ENCODE data around the gene ZCCHC7. TPM values are rescaled to one million over a fixed set of nuclear protein-coding genes. Genes with fewer than 3 reads are reported as not detected.

Gene ZCCHC7
- total and polyA plus RNA-seq, 2 experiments from 2014 or later, result 29.8 to 38.8 TPM

GRCh38 chr9:37264539-37264938 is 144.2 kb downstream of the ZCCHC7 start:
- no peak for DNase-seq (ENCODE audit: low spot score)
- Histone ChIP-seq H3K27me3 (ENCODE audit: insufficient read depth) (no peaks in the 10 kb centered on the region), H3K79me2 (replicated peaks; ENCODE audit: insufficient read depth) (peaks cover 10% of the 10 kb centered on the region), H3K36me3 (ENCODE audit: insufficient read depth) (no peaks in the 10 kb centered on the region), H4K20me1 (replicated peaks; ENCODE audit: insufficient read depth) (no peaks in the 10 kb centered on the region), H3K27ac (ENCODE audit: low read depth) (no peak overlapping the region), H3K4me1 (ENCODE audit: insufficient read depth) (peaks cover 13% of the 10 kb centered on the region), H3K9me2 (ENCODE audit: insufficient read depth) (no peaks in the 10 kb centered on the region), H3K4me3 (no peak overlapping the region), H2AFZ (no peak overlapping the region), H3F3A (replicated peaks; ENCODE audit: low read depth) (no peaks in the 10 kb centered on the region), H3K4me2 (no peak overlapping the region)
- TF ChIP-seq, protein P1, sequence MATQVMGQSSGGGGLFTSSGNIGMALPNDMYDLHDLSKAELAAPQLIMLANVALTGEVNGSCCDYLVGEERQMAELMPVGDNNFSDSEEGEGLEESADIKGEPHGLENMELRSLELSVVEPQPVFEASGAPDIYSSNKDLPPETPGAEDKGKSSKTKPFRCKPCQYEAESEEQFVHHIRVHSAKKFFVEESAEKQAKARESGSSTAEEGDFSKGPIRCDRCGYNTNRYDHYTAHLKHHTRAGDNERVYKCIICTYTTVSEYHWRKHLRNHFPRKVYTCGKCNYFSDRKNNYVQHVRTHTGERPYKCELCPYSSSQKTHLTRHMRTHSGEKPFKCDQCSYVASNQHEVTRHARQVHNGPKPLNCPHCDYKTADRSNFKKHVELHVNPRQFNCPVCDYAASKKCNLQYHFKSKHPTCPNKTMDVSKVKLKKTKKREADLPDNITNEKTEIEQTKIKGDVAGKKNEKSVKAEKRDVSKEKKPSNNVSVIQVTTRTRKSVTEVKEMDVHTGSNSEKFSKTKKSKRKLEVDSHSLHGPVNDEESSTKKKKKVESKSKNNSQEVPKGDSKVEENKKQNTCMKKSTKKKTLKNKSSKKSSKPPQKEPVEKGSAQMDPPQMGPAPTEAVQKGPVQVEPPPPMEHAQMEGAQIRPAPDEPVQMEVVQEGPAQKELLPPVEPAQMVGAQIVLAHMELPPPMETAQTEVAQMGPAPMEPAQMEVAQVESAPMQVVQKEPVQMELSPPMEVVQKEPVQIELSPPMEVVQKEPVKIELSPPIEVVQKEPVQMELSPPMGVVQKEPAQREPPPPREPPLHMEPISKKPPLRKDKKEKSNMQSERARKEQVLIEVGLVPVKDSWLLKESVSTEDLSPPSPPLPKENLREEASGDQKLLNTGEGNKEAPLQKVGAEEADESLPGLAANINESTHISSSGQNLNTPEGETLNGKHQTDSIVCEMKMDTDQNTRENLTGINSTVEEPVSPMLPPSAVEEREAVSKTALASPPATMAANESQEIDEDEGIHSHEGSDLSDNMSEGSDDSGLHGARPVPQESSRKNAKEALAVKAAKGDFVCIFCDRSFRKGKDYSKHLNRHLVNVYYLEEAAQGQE (IDR thresholded peaks at IDR 0.05; ENCODE audit: unreplicated experiment), result no peak
- TF ChIP-seq POLR2AphosphoS5 (IDR thresholded peaks at IDR 0.05; ENCODE audit: low read depth) (no peak), EZH2phosphoT487 (IDR thresholded peaks at IDR 0.05; ENCODE audit: unreplicated experiment) (no peak), EZH2 (IDR thresholded peaks at IDR 0.05; ENCODE audit: low read depth, unreplicated experiment) (no peak), ETS1 (IDR thresholded peaks at IDR 0.05) (no peak), NANOG (IDR thresholded peaks at IDR 0.05; ENCODE audit: borderline replicate concordance) (no peak), JUNB (IDR thresholded peaks at IDR 0.05; ENCODE audit: unreplicated experiment) (no peak), ZNF114 (CRISPR knock-in tag; IDR thresholded peaks at IDR 0.05) (no peak), ZNF331 (CRISPR knock-in tag; IDR thresholded peaks at IDR 0.05; ENCODE audit: low read depth) (no peak), CREB1 (CRISPR knock-in tag; IDR thresholded peaks at IDR 0.05; ENCODE audit: low read depth) (no peak), ZNF462 (CRISPR knock-in tag; IDR thresholded peaks at IDR 0.05) (no peak), STAT1 (IDR thresholded peaks at IDR 0.05; ENCODE audit: unreplicated experiment) (no peak)
- TF ChIP-seq, protein P2, sequence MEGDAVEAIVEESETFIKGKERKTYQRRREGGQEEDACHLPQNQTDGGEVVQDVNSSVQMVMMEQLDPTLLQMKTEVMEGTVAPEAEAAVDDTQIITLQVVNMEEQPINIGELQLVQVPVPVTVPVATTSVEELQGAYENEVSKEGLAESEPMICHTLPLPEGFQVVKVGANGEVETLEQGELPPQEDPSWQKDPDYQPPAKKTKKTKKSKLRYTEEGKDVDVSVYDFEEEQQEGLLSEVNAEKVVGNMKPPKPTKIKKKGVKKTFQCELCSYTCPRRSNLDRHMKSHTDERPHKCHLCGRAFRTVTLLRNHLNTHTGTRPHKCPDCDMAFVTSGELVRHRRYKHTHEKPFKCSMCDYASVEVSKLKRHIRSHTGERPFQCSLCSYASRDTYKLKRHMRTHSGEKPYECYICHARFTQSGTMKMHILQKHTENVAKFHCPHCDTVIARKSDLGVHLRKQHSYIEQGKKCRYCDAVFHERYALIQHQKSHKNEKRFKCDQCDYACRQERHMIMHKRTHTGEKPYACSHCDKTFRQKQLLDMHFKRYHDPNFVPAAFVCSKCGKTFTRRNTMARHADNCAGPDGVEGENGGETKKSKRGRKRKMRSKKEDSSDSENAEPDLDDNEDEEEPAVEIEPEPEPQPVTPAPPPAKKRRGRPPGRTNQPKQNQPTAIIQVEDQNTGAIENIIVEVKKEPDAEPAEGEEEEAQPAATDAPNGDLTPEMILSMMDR (conservative IDR thresholded peaks at IDR 0.05; ENCODE audit: low read depth in 2 of 2), result no peak
- H3K36me3 Mint-ChIP-seq (ENCODE audit: low read depth), result no peaks in the 10 kb centered on the region
- H3K27me3 Mint-ChIP-seq (ENCODE audit: insufficient read depth, low read depth, poor library complexity), result no peaks in the 10 kb centered on the region
- H3K27ac Mint-ChIP-seq, result no peak overlapping the region
- H3K4me3 Mint-ChIP-seq, result no peak overlapping the region
- peaks cover 24% of the 10 kb centered on the region for H3K4me1 Mint-ChIP-seq
- no peak for ATAC-seq
- H3K9me3 Mint-ChIP-seq, result no peaks in the 10 kb centered on the region
